K562 (cell line): Measurements from ENCODE around the gene SGIP1. TPM values are rescaled to one million over a fixed set of nuclear protein-coding genes. Genes with fewer than 3 reads are reported as not detected.

ENCODE experiments used
- ATAC-seq: fragments of 200-7000 bp; cut with Tn5 transposase; 3 replicates; pipeline ENCODE4 v1.9.1; 2020; ENCODE audit warnings: moderate library complexity
- BruUV-seq: library from RNA; stranded (reverse); fragments of 400-500 nt; replicated peaks from 2 replicates; lab custom pipeline; 2021; lab: Mats Ljungman, UMichigan
- CTCF ChIA-PET: fragments of 300-600 bp; formaldehyde crosslinking; extraction: SDS; loops from one replicate; lab custom pipeline; 2021; ENCODE audit warnings: low intra/inter-chr PET ratio; lab: Yijun Ruan, JAX
- POLR2A ChIA-PET: fragments of 300-600, 350-650 bp; sonication (Branson Sonifier 250); formaldehyde crosslinking; extraction: SDS; loops from one replicate; lab custom pipeline; 2021; ENCODE audit warnings: antibody characterized with exemption, inconsistent platforms; lab: Yijun Ruan, JAX
- DNase-seq, 4 experiments: peaks; one replicate each; pipeline versions ENCODE4 v3.0.0 to v3.0.0-alpha.2; 2011 to 2018; ENCODE audit warnings: low spot score in 3 of 4, mixed read lengths in 3 of 4; ENCODE audit errors: extremely low read depth in 1 of 4
- FAIRE-seq: peaks from 2 replicates; lab custom pipeline; 2011; peaks lifted over from hg19 to GRCh38; lab: Jason Lieb, UNC
- H2AFZ ChIP-seq: 2 replicates; pipeline ENCODE4 v1.6.0; 2011; ENCODE audit warnings: low read depth, low read length, control low read depth, inconsistent platforms
- H3K27ac ChIP-seq: fragments of 200-600 bp; 3 replicates; pipeline ENCODE4 v1.8.0; 2011; ENCODE audit warnings: low read depth, mild to moderate bottlenecking, control low read depth, inconsistent platforms, low read length, moderate library complexity, mixed read lengths; ENCODE audit errors: extremely low read depth
- H3K27me3 ChIP-seq, 2 experiments: fragments of 300-600 bp in 1 of 2; 2 replicates in 1 of 2; 3 replicates in 1 of 2; pipeline versions ENCODE4 v1.6.0 to v1.8.0; 2011; ENCODE audit warnings: inconsistent platforms in 2 of 2, low read length in 2 of 2, mild to moderate bottlenecking in 1 of 2, mixed read lengths in 1 of 2, moderate library complexity in 1 of 2; ENCODE audit not compliant: control insufficient read depth in 2 of 2, insufficient read depth in 2 of 2
- H3K36me3 ChIP-seq: fragments of 300-600 bp; 3 replicates; pipeline ENCODE4 v1.8.0; 2011; ENCODE audit warnings: mild to moderate bottlenecking, low read length, inconsistent platforms; ENCODE audit not compliant: control insufficient read depth, insufficient read depth
- H3K4me1 ChIP-seq, 2 experiments: fragments of 200-600 bp in 1 of 2; replicated peaks in 1 of 2; 2 replicates in 1 of 2; 3 replicates in 1 of 2; pipeline versions ENCODE4 v1.5.1 to v1.8.0; 2011; ENCODE audit warnings: inconsistent platforms in 2 of 2, low read length in 2 of 2, mild to moderate bottlenecking in 1 of 2, mixed read lengths in 1 of 2, moderate library complexity in 1 of 2; ENCODE audit not compliant: control insufficient read depth in 2 of 2, insufficient read depth in 2 of 2
- H3K4me2 ChIP-seq: 2 replicates; pipeline ENCODE4 v1.6.1; 2011; ENCODE audit warnings: low read length, control low read depth, inconsistent platforms, mixed read lengths; ENCODE audit not compliant: insufficient read depth
- H3K4me3 ChIP-seq: fragments of 200-600 bp; sonication (generic), shearing (Covaris generic); 2 replicates; pipeline ENCODE4 v1.5.1; 2016; ENCODE audit warnings: control low read depth, inconsistent platforms
- H3K79me2 ChIP-seq: fragments of 200-600 bp; 3 replicates; pipeline ENCODE4 v1.8.0; 2011; ENCODE audit warnings: low read length, inconsistent platforms; ENCODE audit not compliant: control insufficient read depth, insufficient read depth
- H3K9ac ChIP-seq, 2 experiments: 2 replicates each; pipeline versions ENCODE4 v1.6.0 to v1.6.1; 2011; ENCODE audit warnings: low read depth in 2 of 2, low read length in 2 of 2, control low read depth in 1 of 2, inconsistent platforms in 1 of 2, mild to moderate bottlenecking in 1 of 2, mixed read lengths in 1 of 2; ENCODE audit not compliant: insufficient read depth in 1 of 2
- H3K9me1 ChIP-seq: one replicate; pipeline ENCODE4 v1.6.0; 2011; ENCODE audit warnings: inconsistent platforms, mild to moderate bottlenecking, low read length, moderate library complexity; ENCODE audit not compliant: control insufficient read depth, insufficient read depth
- H3K9me3 ChIP-seq: replicated peaks from 2 replicates; pipeline ENCODE4 v1.5.1; 2011; ENCODE audit warnings: low read depth, low read length, inconsistent platforms; ENCODE audit not compliant: control insufficient read depth, insufficient read depth
- H4K20me1 ChIP-seq: replicated peaks from 2 replicates; pipeline ENCODE4 v1.6.1; 2011; ENCODE audit warnings: low read length, inconsistent platforms, mixed read lengths; ENCODE audit not compliant: control insufficient read depth, insufficient read depth
- EGR1 ChIP-seq: fragments of 450-650 bp; conservative IDR thresholded peaks from 2 replicates; pipeline ENCODE4 v1.6.1; 2017; ENCODE audit warnings: mild to moderate bottlenecking
- HDGF ChIP-seq: fragments of 450-650 bp; IDR thresholded peaks from 2 replicates; pipeline ENCODE4 v1.6.1; 2016
- PHF8 ChIP-seq: fragments of 200-600 bp; sonication (generic); IDR thresholded peaks from 2 replicates; pipeline ENCODE4 v1.6.1; 2012; ENCODE audit warnings: mixed run types, mild to moderate bottlenecking, inconsistent platforms, low read length, moderate library complexity, borderline replicate concordance
- PTRF ChIP-seq: fragments of 450-650 bp; IDR thresholded peaks from 2 replicates; pipeline ENCODE4 v1.6.1; 2016; ENCODE audit warnings: mild to moderate bottlenecking, missing genetic modification characterization, missing compliant biosample characterization
- SP2 ChIP-seq: IDR thresholded peaks from 2 replicates; pipeline ENCODE4 v1.6.1; 2011; ENCODE audit warnings: mild to moderate bottlenecking, low read depth, low read length, moderate library complexity; ENCODE audit not compliant: poor library complexity, severe bottlenecking; ENCODE audit errors: extremely low read depth
- TRIM24 ChIP-seq, 2 experiments: fragments of 450-650 bp; IDR thresholded peaks; 2 replicates each; pipeline ENCODE4 v1.6.1; 2016
- ZC3H11A ChIP-seq: IDR thresholded peaks from 2 replicates; pipeline ENCODE4 v1.6.1; 2012; ENCODE audit warnings: low read depth, low read length, improper control_type of control experiment
- ZNF699 ChIP-seq: fragments of 250-450 bp; sonication (Bioruptor Pico); IDR thresholded peaks from 2 replicates; pipeline ENCODE4 v1.8.0; 2021; ENCODE audit warnings: mild to moderate bottlenecking, moderate library complexity; ENCODE audit not compliant: insufficient replicate concordance
- WGBS: fragments of 100-300 bp; shearing (Covaris generic); methylation state at CpG from one replicate; pipeline ENCODE4 v1.1.6; 2016; ENCODE audit warnings: low coverage, mixed read lengths; ENCODE audit not compliant: insufficient coverage; ENCODE audit errors: missing lambda C conversion rate; 5-methylcytosine and 5-hydroxymethylcytosine counted together
- in situ Hi-C: fragments of 300-500 bp; cut with MboI; formaldehyde crosslinking; loops from 4 replicates; pipeline ENCODE4 v1.15.0; 2018; ENCODE audit warnings: inconsistent platforms, mixed read lengths
- intact Hi-C: fragments of 100-400 bp; cut with micrococcal nuclease; formaldehyde crosslinking; loops from 2 replicates; pipeline ENCODE4 v1.14.2; 2022
- polyA plus RNA-seq, 8 experiments: library from polyadenylated mRNA; depleted of rRNA in 4 of 8; stranded (reverse) in 5 of 8; unstranded in 3 of 8; fragments of >200 nt; fragmentation: Nextera tagmentation in 2 of 8; fragmentation: Illumina TruSeq in 1 of 8; extraction: Ambion mirVana in 2 of 8; extraction: Trizol in 1 of 8; gene quantifications; 2 replicates each; pipeline versions ENCODE4 v1.2.1 to v1.2.3, GENCODE V29; 2011 to 2014; ENCODE audit warnings: inconsistent platforms in 1 of 8, missing spikeins in 1 of 8
- total RNA-seq, 7 experiments: library from RNA; depleted of rRNA in 6 of 7; stranded (reverse); fragments of >200 nt in 6 of 7; fragmentation: Illumina TruSeq in 2 of 7; extraction: Trizol in 2 of 7; gene quantifications; 2 replicates each; pipeline versions ENCODE4 v1.2.1 to v1.2.3, GENCODE V29; 2011 to 2021; ENCODE audit warnings: low replicate concordance in 1 of 7
- TF ChIP-seq, protein P1 (sequence below): fragments of 250-450 bp; sonication (Bioruptor Pico); IDR thresholded peaks from 2 replicates; pipeline ENCODE4 v1.8.0; 2021; ENCODE audit warnings: borderline replicate concordance, mild to moderate bottlenecking, moderate library complexity; ENCODE audit not compliant: poor library complexity, severe bottlenecking
- TF ChIP-seq, protein P2 (sequence below): fragments of 450-650 bp; formaldehyde crosslinking; IDR thresholded peaks from 2 replicates; pipeline ENCODE4 v1.4.0; 2022; ENCODE audit warnings: missing genetic modification characterization
- TF ChIP-seq, protein P3 (sequence below): sonication (generic); formaldehyde crosslinking; IDR thresholded peaks from 2 replicates; pipeline ENCODE4 v1.8.0; 2022; ENCODE audit warnings: missing genetic modification reagents, mild to moderate bottlenecking, borderline replicate concordance

The SGIP1 gene
- total and polyA plus RNA-seq, 9 of the 15 experiments (the other 6 are each of a cell fraction or from before 2014, with no cell fraction given): 0.07 to 0.35 TPM; not detected in 7

DNA sequence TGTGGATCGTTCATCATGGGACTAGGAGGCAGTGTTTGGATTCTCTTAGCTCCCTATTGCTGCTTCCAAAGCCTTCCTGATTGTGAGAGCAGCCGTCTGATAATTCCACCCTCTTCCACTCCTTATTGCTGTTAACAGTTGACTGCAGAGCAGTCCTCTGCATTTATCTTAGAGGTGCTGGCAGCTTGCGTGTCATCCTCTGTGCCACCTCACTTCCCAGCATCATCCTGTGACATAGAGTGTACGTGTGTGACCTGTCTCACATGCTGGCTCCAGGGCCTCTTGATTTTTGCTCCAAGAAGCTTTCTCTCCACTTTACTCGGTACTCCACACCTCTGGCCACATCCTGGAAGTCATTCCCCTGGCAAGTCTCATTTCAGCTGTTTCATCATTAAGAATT is 165.3 kb downstream of the SGIP1 start:
- Histone ChIP-seq H3K9ac (no peak overlapping the region), H3K27me3 (peaks cover 0 to 6% of the 10 kb centered on the region in 2 experiments; a peak in 1 of 5 replicates), H3K4me3 (no peak overlapping the region), H3K4me2 (no peak overlapping the region), H3K27ac (no peak overlapping the region), H3K4me1 (no peaks in the 10 kb centered on the region), H3K9me3 (no peaks in the 10 kb centered on the region), H3K9me1 (no peaks in the 10 kb centered on the region), H4K20me1 (no peaks in the 10 kb centered on the region), H3K36me3 (no peaks in the 10 kb centered on the region), H3K79me2 (no peaks in the 10 kb centered on the region), H2AFZ (no peak overlapping the region)
- FAIRE-seq (no peak), DNase-seq (no peak), ATAC-seq (no peak)
- BruUV-seq: no TSS peak
- no peak for TF ChIP-seq ZC3H11A
- TF ChIP-seq PHF8: no peak
- TF ChIP-seq SP2: no peak
- TF ChIP-seq HDGF: no peak
- TF ChIP-seq EGR1: no peak
- in situ Hi-C loops (no loop called here), intact Hi-C loops (no loop called here)
- WGBS: 2% methylated on average over 5 of the region's 5 CpGs
- CTCF ChIA-PET: no interaction called here
- POLR2A ChIA-PET: interaction anchor here (0.6 kb wide), 1 partner anchor 11 kb away, joined by 3 read pairs; no protein-coding TSS in a partner anchor

DNA sequence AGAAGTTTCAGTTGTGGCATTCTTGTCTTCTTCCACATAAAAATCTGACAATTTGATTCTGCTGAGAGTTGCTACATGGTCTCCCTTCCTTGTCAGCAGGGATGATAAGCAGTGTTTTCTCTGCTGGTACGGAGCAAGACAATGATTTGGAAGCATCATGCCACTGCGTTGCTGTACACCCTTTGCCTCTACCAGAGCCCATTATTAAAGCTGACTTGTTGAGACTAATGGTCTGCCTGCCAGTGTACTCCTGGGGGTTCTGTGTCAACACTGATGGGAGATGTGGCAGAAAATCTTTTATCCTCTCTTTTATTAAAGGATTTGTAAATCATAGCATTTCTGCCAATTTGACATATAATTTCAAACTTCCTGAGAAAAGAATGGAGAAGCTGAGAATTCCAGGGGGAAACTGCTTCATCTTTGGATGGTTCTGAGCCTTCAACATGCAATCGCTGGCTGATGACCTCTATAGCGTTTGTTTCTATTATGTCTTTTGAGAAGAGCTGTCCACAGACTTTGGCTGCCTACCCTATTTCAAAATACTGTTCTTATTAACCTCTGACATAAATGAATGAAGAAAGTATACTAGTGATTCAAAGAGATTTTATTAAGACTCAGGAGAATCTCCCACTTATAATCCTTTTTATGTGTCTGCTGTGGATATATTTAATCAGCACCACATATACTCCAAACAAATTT is 170.4 kb downstream of the SGIP1 start:
- no peaks in the 10 kb centered on the region for H4K20me1 ChIP-seq
- H3K9ac ChIP-seq: no peak overlapping the region
- peaks cover 0 to 1% of the 10 kb centered on the region in 2 experiments; a peak in 1 of 5 replicates for H3K27me3 ChIP-seq
- no peaks in the 10 kb centered on the region for H3K36me3 ChIP-seq
- no TSS peak for BruUV-seq
- H3K79me2 ChIP-seq: no peaks in the 10 kb centered on the region
- H3K9me1 ChIP-seq: no peaks in the 10 kb centered on the region
- no peak overlapping the region for H3K4me3 ChIP-seq
- no peak overlapping the region for H3K4me2 ChIP-seq
- CTCF ChIA-PET: no interaction called here
- H3K27ac ChIP-seq: no peak overlapping the region
- POLR2A ChIA-PET: interaction anchor here (0.6 kb wide), 1 partner anchor 9 kb away, joined by 3 read pairs; no protein-coding TSS in a partner anchor
- FAIRE-seq (no peak), ATAC-seq (no peak), DNase-seq (no peak)
- in situ Hi-C loops: no loop called here
- WGBS: 0% methylated on average over 4 of the region's 4 CpGs
- H3K9me3 ChIP-seq: no peaks in the 10 kb centered on the region
- H2AFZ ChIP-seq: no peak overlapping the region
- H3K4me1 ChIP-seq: no peaks in the 10 kb centered on the region
- intact Hi-C loops: no loop called here
- TF ChIP-seq ZNF699 (CRISPR knock-in tag) (no peak), TRIM24 (IDR thresholded peaks at IDR 0.05) (no peak), PTRF (tag) (no peak)
- TF ChIP-seq, protein P1, sequence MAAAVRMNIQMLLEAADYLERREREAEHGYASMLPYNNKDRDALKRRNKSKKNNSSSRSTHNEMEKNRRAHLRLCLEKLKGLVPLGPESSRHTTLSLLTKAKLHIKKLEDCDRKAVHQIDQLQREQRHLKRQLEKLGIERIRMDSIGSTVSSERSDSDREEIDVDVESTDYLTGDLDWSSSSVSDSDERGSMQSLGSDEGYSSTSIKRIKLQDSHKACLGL (CRISPR knock-in tag): no peak
- TF ChIP-seq, protein P2, sequence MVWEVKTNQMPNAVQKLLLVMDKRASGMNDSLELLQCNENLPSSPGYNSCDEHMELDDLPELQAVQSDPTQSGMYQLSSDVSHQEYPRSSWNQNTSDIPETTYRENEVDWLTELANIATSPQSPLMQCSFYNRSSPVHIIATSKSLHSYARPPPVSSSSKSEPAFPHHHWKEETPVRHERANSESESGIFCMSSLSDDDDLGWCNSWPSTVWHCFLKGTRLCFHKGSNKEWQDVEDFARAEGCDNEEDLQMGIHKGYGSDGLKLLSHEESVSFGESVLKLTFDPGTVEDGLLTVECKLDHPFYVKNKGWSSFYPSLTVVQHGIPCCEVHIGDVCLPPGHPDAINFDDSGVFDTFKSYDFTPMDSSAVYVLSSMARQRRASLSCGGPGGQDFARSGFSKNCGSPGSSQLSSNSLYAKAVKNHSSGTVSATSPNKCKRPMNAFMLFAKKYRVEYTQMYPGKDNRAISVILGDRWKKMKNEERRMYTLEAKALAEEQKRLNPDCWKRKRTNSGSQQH (CRISPR knock-in tag): no peak
- TF ChIP-seq, protein P3, sequence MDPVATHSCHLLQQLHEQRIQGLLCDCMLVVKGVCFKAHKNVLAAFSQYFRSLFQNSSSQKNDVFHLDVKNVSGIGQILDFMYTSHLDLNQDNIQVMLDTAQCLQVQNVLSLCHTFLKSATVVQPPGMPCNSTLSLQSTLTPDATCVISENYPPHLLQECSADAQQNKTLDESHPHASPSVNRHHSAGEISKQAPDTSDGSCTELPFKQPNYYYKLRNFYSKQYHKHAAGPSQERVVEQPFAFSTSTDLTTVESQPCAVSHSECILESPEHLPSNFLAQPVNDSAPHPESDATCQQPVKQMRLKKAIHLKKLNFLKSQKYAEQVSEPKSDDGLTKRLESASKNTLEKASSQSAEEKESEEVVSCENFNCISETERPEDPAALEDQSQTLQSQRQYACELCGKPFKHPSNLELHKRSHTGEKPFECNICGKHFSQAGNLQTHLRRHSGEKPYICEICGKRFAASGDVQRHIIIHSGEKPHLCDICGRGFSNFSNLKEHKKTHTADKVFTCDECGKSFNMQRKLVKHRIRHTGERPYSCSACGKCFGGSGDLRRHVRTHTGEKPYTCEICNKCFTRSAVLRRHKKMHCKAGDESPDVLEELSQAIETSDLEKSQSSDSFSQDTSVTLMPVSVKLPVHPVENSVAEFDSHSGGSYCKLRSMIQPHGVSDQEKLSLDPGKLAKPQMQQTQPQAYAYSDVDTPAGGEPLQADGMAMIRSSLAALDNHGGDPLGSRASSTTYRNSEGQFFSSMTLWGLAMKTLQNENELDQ: no peak
